K562 (cell line): ENCODE measurements around the gene PRKAR2B. TPM values are rescaled to one million over a fixed set of nuclear protein-coding genes. Genes with fewer than 3 reads are reported as not detected.
A peak's percentile ranks its signal among the peaks of the same experiment; 100 is the strongest.

ENCODE experiments used
- BCL6 ChIP-seq: fragments of 250-450 bp; sonication (Bioruptor Pico); IDR thresholded peaks from 2 replicates; pipeline ENCODE4 v1.4.0; 2020
- CREB1 ChIP-seq, 2 experiments: sonication (generic) in 1 of 2; formaldehyde crosslinking in 1 of 2; IDR thresholded peaks; 2 replicates each; pipeline versions ENCODE4 v1.6.1 to v1.8.0; 2012 to 2022; ENCODE audit warnings: inconsistent platforms in 1 of 2, mild to moderate bottlenecking in 1 of 2, missing genetic modification reagents in 1 of 2, moderate library complexity in 1 of 2
- E2F3 ChIP-seq: fragments of 250-450 bp; sonication (Bioruptor Pico); IDR thresholded peaks from 2 replicates; pipeline ENCODE4 v1.4.0; 2020; ENCODE audit warnings: mild to moderate bottlenecking
- HDAC1 ChIP-seq, 2 experiments: fragments of 450-650 bp; IDR thresholded peaks; 2 replicates each; pipeline ENCODE4 v1.6.1; 2016 to 2017; ENCODE audit warnings: inconsistent platforms in 1 of 2, mild to moderate bottlenecking in 1 of 2, moderate library complexity in 1 of 2
- HOMEZ ChIP-seq: fragments of 250-450 bp; sonication (Bioruptor Pico); IDR thresholded peaks from 2 replicates; pipeline ENCODE4 v1.4.0; 2020; ENCODE audit warnings: mild to moderate bottlenecking, moderate library complexity
- JUN ChIP-seq, 2 experiments: sonication (generic) in 1 of 2; formaldehyde crosslinking in 1 of 2; IDR thresholded peaks; 2 replicates each; pipeline versions ENCODE4 v1.6.1 to v1.8.0; 2012 to 2022; ENCODE audit warnings: borderline replicate concordance in 2 of 2, mild to moderate bottlenecking in 2 of 2, improper control_type of control experiment in 1 of 2, low read depth in 1 of 2, low read length in 1 of 2, missing genetic modification reagents in 1 of 2
- KDM1A ChIP-seq, 2 experiments: fragments of 450-650 bp; IDR thresholded peaks; 2 replicates each; pipeline ENCODE4 v1.6.1; 2016; ENCODE audit warnings: mild to moderate bottlenecking in 2 of 2
- KDM5B ChIP-seq: fragments of 200-600 bp; sonication (generic); IDR thresholded peaks from 2 replicates; pipeline ENCODE4 v1.6.1; 2012; ENCODE audit warnings: low read depth, mild to moderate bottlenecking, moderate library complexity, low read length, control low read depth, inconsistent platforms; ENCODE audit not compliant: insufficient replicate concordance
- KLF10 ChIP-seq: fragments of 250-450 bp; sonication (Bioruptor Pico); IDR thresholded peaks from 2 replicates; pipeline ENCODE4 v1.6.1; 2021; ENCODE audit warnings: matching md5 sums
- MYC ChIP-seq, 2 experiments: fragments of 250-450 bp in 1 of 2; sonication (Bioruptor Pico) in 1 of 2; IDR thresholded peaks; 2 replicates each; pipeline versions ENCODE4 v1.5.1 to v1.6.1; 2012 to 2021; ENCODE audit warnings: low read depth in 2 of 2, borderline replicate concordance in 1 of 2, improper control_type of control experiment in 1 of 2, low read length in 1 of 2, mild to moderate bottlenecking in 1 of 2, moderate library complexity in 1 of 2
- NFXL1 ChIP-seq: fragments of 450-650 bp; formaldehyde crosslinking; IDR thresholded peaks from 2 replicates; pipeline ENCODE4 v1.4.0; 2021; ENCODE audit warnings: mild to moderate bottlenecking
- NFYB ChIP-seq: IDR thresholded peaks from 2 replicates; pipeline ENCODE4 v1.6.1; 2011; ENCODE audit warnings: mild to moderate bottlenecking, moderate library complexity; ENCODE audit not compliant: insufficient read length; ENCODE audit errors: extremely low read depth
- NR2C1 ChIP-seq, 2 experiments: fragments of 450-650 bp; IDR thresholded peaks; 2 replicates each; pipeline ENCODE4 v1.6.1; 2017; ENCODE audit warnings: mild to moderate bottlenecking in 2 of 2, antibody characterized with exemption in 1 of 2, inconsistent platforms in 1 of 2, missing compliant biosample characterization in 1 of 2, missing genetic modification characterization in 1 of 2
- POLR2AphosphoS5 ChIP-seq: IDR thresholded peaks from 2 replicates; pipeline ENCODE4 v1.6.1; 2011; ENCODE audit warnings: mild to moderate bottlenecking, low read depth, low read length, moderate library complexity; ENCODE audit not compliant: control insufficient read depth, insufficient read depth
- PTRF ChIP-seq: fragments of 450-650 bp; IDR thresholded peaks from 2 replicates; pipeline ENCODE4 v1.6.1; 2016; ENCODE audit warnings: mild to moderate bottlenecking, missing genetic modification characterization, missing compliant biosample characterization
- PYGO2 ChIP-seq: fragments of 450-650 bp; IDR thresholded peaks from 2 replicates; pipeline ENCODE4 v1.6.1; 2016; ENCODE audit warnings: mild to moderate bottlenecking, missing genetic modification characterization, moderate library complexity, missing compliant biosample characterization
- RHOXF2B ChIP-seq: fragments of 250-450 bp; sonication (Bioruptor Pico); conservative IDR thresholded peaks from 2 replicates; pipeline ENCODE4 v1.5.1; 2021
- SETDB1 ChIP-seq: IDR thresholded peaks from one replicate; pipeline ENCODE4 v1.6.1; 2012; ENCODE audit warnings: low read length, control low read depth, inconsistent platforms
- SMAD2 ChIP-seq: fragments of 150-350 bp; IDR thresholded peaks from 2 replicates; pipeline ENCODE4 v1.6.1; 2014; ENCODE audit warnings: low read depth, mild to moderate bottlenecking, low read length
- TFAP4 ChIP-seq: sonication (generic); formaldehyde crosslinking; IDR thresholded peaks from 2 replicates; pipeline ENCODE4 v1.8.0; 2022; ENCODE audit warnings: missing genetic modification reagents, mild to moderate bottlenecking, moderate library complexity, borderline replicate concordance
- XRCC3 ChIP-seq: fragments of 450-650 bp; IDR thresholded peaks from 2 replicates; pipeline ENCODE4 v1.6.1; 2017; ENCODE audit warnings: mild to moderate bottlenecking, moderate library complexity
- ZC3H8 ChIP-seq: fragments of 450-650 bp; IDR thresholded peaks from 2 replicates; pipeline ENCODE4 v1.6.1; 2017
- ZNF224 ChIP-seq: sonication (generic); formaldehyde crosslinking; IDR thresholded peaks from 2 replicates; pipeline ENCODE4 v1.8.0; 2022; ENCODE audit warnings: mild to moderate bottlenecking, missing genetic modification reagents
- ZNF347 ChIP-seq: fragments of 450-650 bp; formaldehyde crosslinking; IDR thresholded peaks from 2 replicates; pipeline ENCODE4 v1.4.0; 2020; ENCODE audit warnings: low read depth, mild to moderate bottlenecking, moderate library complexity
- ZNF449 ChIP-seq: fragments of 250-450 bp; sonication (Bioruptor Pico); IDR thresholded peaks from 2 replicates; pipeline ENCODE4 v1.8.0; 2022; ENCODE audit warnings: moderate library complexity, mild to moderate bottlenecking, inconsistent platforms
- ZNF699 ChIP-seq: fragments of 250-450 bp; sonication (Bioruptor Pico); IDR thresholded peaks from 2 replicates; pipeline ENCODE4 v1.8.0; 2021; ENCODE audit warnings: mild to moderate bottlenecking, moderate library complexity; ENCODE audit not compliant: insufficient replicate concordance
- polyA plus RNA-seq, 8 experiments: library from polyadenylated mRNA; depleted of rRNA in 4 of 8; stranded (reverse) in 5 of 8; unstranded in 3 of 8; fragments of >200 nt; fragmentation: Nextera tagmentation in 2 of 8; fragmentation: Illumina TruSeq in 1 of 8; extraction: Ambion mirVana in 2 of 8; extraction: Trizol in 1 of 8; gene quantifications; 2 replicates each; pipeline versions ENCODE4 v1.2.1 to v1.2.3, GENCODE V29; 2011 to 2014; ENCODE audit warnings: inconsistent platforms in 1 of 8, missing spikeins in 1 of 8
- total RNA-seq, 7 experiments: library from RNA; depleted of rRNA in 6 of 7; stranded (reverse); fragments of >200 nt in 6 of 7; fragmentation: Illumina TruSeq in 2 of 7; extraction: Trizol in 2 of 7; gene quantifications; 2 replicates each; pipeline versions ENCODE4 v1.2.1 to v1.2.3, GENCODE V29; 2011 to 2021; ENCODE audit warnings: low replicate concordance in 1 of 7

Gene PRKAR2B
- total and polyA plus RNA-seq, 9 of the 15 experiments (the other 6 are each of a cell fraction or from before 2014, with no cell fraction given): 59.0 to 173 (median 129) TPM

- TF ChIP-seq POLR2AphosphoS5 (no peak), MYC (IDR thresholded peaks at IDR 0.05; ENCODE audit: low read depth, low read length) (no peak), MYC (CRISPR knock-in tag; IDR thresholded peaks at IDR 0.05; ENCODE audit: borderline replicate concordance, low read depth) (no peak), JUN (IDR thresholded peaks at IDR 0.05; ENCODE audit: borderline replicate concordance, low read depth, low read length) (0 out of 2 replicates have a peak, but pooled peaks have one; percentile 29), JUN (CRISPR knock-in tag; IDR thresholded peaks at IDR 0.05; ENCODE audit: borderline replicate concordance) (no peak), NFYB (no peak), E2F3 (CRISPR knock-in tag) (no peak), ZC3H8 (no peak), BCL6 (CRISPR knock-in tag) (no peak), PTRF (no peak), ZNF699 (CRISPR knock-in tag) (no peak), KLF10 (peak; percentile 14; the same call in 1 of the 2 replicates), ZNF224 (CRISPR knock-in tag) (no peak), HOMEZ (CRISPR knock-in tag) (no peak), NR2C1 (IDR thresholded peaks at IDR 0.05) (no peak), NR2C1 (tag; IDR thresholded peaks at IDR 0.05) (no peak), SETDB1 (no peak), PYGO2 (tag) (no peak), SMAD2 (no peak), KDM1A (IDR thresholded peaks at IDR 0.05) (peak in 1 of 2 experiments; percentile 51; a peak in 2 of 4 replicates), CREB1 (IDR thresholded peaks at IDR 0.05) (no peak), CREB1 (CRISPR knock-in tag; IDR thresholded peaks at IDR 0.05) (no peak), ZNF347 (CRISPR knock-in tag) (no peak), TFAP4 (CRISPR knock-in tag) (no peak), XRCC3 (no peak), KDM5B (no peak), RHOXF2B (CRISPR knock-in tag) (no peak), HDAC1 (IDR thresholded peaks at IDR 0.05) (peak in 1 of 2 experiments; percentile 68; a peak in 2 of 4 replicates), ZNF449 (CRISPR knock-in tag) (no peak), NFXL1 (no peak)
Measured at GRCh38 chr7:107165341-107165740, 120.8 kb downstream of the PRKAR2B start (continued).
